ENCODE data around the gene HOXD12. TPM values are rescaled to one million over a fixed set of nuclear protein-coding genes. Genes with fewer than 3 reads are reported as not detected.

Gene HOXD12
- total RNA-seq, 2 experiments from 2014 or later = not detected

- ATAC-seq (ENCODE audit: poor library complexity) (no peak), DNase-seq (no peak)
- Histone ChIP-seq H3K4me3 (ENCODE audit: low read length) (no peak overlapping the region), H3K36me3 (ENCODE audit: insufficient read depth, low read length) (no peaks in the 10 kb centered on the region), H3K27ac (ENCODE audit: low read depth in 1 of 2, low read length in 2 of 2) (no peak overlapping the region), H3K4me1 (ENCODE audit: insufficient read depth, low read length) (peaks cover 7% of the 10 kb centered on the region), H3K27me3 (ENCODE audit: control insufficient read depth in 1 of 2, insufficient read depth in 2 of 2, low read length in 2 of 2) (peaks cover 99% of the 10 kb centered on the region in 2 experiments), H3K9me3 (ENCODE audit: control insufficient read depth in 1 of 2, insufficient read depth in 1 of 2, low read length in 2 of 2) (peaks cover 13 to 73% of the 10 kb centered on the region in 2 experiments)
- Mint-ChIP-seq H3K4me1 (ENCODE audit: low read depth) (peaks cover 10% of the 10 kb centered on the region), H3K27me3 (peaks cover 98% of the 10 kb centered on the region), H3K4me3 (no peak overlapping the region), H3K9me3 (no peaks in the 10 kb centered on the region), H3K27ac (no peak overlapping the region), H3K36me3 (ENCODE audit: low read depth) (peaks cover 17% of the 10 kb centered on the region)
- CTCF ChIA-PET = interaction anchor here (1.3 kb wide), 1 partner anchor 13 kb away, joined by 4 read pairs; no protein-coding TSS in a partner anchor
- intact Hi-C loops (cut with DNase I, micrococcal nuclease) = loop anchor here in 1 of 2 experiments (5.0 kb wide), 1 partner anchor 37 kb away; no protein-coding TSS in a partner anchor
- POLR2A ChIA-PET = no interaction called here
- TF ChIP-seq, protein P1, sequence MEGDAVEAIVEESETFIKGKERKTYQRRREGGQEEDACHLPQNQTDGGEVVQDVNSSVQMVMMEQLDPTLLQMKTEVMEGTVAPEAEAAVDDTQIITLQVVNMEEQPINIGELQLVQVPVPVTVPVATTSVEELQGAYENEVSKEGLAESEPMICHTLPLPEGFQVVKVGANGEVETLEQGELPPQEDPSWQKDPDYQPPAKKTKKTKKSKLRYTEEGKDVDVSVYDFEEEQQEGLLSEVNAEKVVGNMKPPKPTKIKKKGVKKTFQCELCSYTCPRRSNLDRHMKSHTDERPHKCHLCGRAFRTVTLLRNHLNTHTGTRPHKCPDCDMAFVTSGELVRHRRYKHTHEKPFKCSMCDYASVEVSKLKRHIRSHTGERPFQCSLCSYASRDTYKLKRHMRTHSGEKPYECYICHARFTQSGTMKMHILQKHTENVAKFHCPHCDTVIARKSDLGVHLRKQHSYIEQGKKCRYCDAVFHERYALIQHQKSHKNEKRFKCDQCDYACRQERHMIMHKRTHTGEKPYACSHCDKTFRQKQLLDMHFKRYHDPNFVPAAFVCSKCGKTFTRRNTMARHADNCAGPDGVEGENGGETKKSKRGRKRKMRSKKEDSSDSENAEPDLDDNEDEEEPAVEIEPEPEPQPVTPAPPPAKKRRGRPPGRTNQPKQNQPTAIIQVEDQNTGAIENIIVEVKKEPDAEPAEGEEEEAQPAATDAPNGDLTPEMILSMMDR (IDR thresholded peaks at IDR 0.05) = no peak
Measured at GRCh38 chr2:176114120-176114929, 14.7 kb downstream of the HOXD12 start.

- Histone ChIP-seq H3K4me1 (ENCODE audit: insufficient read depth, low read length) (peaks cover 7% of the 10 kb centered on the region), H3K9me3 (ENCODE audit: control insufficient read depth in 1 of 2, insufficient read depth in 1 of 2, low read length in 2 of 2) (peaks cover 10 to 67% of the 10 kb centered on the region in 2 experiments), H3K36me3 (ENCODE audit: insufficient read depth, low read length) (no peaks in the 10 kb centered on the region), H3K27me3 (ENCODE audit: control insufficient read depth in 1 of 2, insufficient read depth in 2 of 2, low read length in 2 of 2) (peaks cover 99% of the 10 kb centered on the region in 2 experiments), H3K27ac (ENCODE audit: low read depth in 1 of 2, low read length in 2 of 2) (no peak overlapping the region), H3K4me3 (ENCODE audit: low read length) (no peak overlapping the region)
- Mint-ChIP-seq H3K27ac (no peak overlapping the region), H3K9me3 (no peaks in the 10 kb centered on the region), H3K4me1 (ENCODE audit: low read depth) (peaks cover 7% of the 10 kb centered on the region), H3K4me3 (no peak overlapping the region), H3K36me3 (ENCODE audit: low read depth) (peaks cover 10% of the 10 kb centered on the region), H3K27me3 (peaks cover 98% of the 10 kb centered on the region)
- POLR2A ChIA-PET = no interaction called here
- no peak for DNase-seq
- no peak for ATAC-seq (ENCODE audit: poor library complexity)
- TF ChIP-seq, protein P1 (IDR thresholded peaks at IDR 0.05) = no peak
- CTCF ChIA-PET = interaction anchor here (1.3 kb wide), 1 partner anchor 12 kb away, joined by 4 read pairs; no protein-coding TSS in a partner anchor
- intact Hi-C loops (cut with DNase I, micrococcal nuclease) = loop anchor here (5.0 kb wide), 2 partner anchors 33 to 38 kb away; partner anchors contain the start of gene EVX2 (in 1 of the 2)
Measured at GRCh38 chr2:176114930-176115625, 15.5 kb downstream of the HOXD12 start.

Measured in CD4-positive, alpha-beta T cell (primary cell).